HAP-1 (cell line): Measurements from ENCODE around the gene CRY2.

Source experiments
- DNase-seq, 2 experiments: peaks; one replicate each; pipeline ENCODE4 v3.0.0-alpha.2; 2016 to 2020; ENCODE audit warnings: low spot score in 2 of 2
- H3K27me3 ChIP-seq: fragments of 250-450 bp; sonication (Bioruptor Pico); 2 replicates; pipeline ENCODE4 v1.5.1; 2020; ENCODE audit warnings: low read depth, mild to moderate bottlenecking, moderate library complexity
- H3K36me3 ChIP-seq: fragments of 250-450 bp; sonication (Bioruptor Pico); replicated peaks from 2 replicates; pipeline ENCODE4 v1.5.1; 2020; ENCODE audit warnings: mild to moderate bottlenecking
- H3K4me1 ChIP-seq: fragments of 250-450 bp; sonication (Bioruptor Pico); 2 replicates; pipeline ENCODE4 v1.5.1; 2020; ENCODE audit warnings: mild to moderate bottlenecking
- H3K4me3 ChIP-seq: fragments of 250-450 bp; sonication (Bioruptor Pico); 2 replicates; pipeline ENCODE4 v1.5.1; 2020; ENCODE audit warnings: mild to moderate bottlenecking, moderate library complexity
- H3K9me3 ChIP-seq: fragments of 250-450 bp; sonication (Bioruptor Pico); 2 replicates; pipeline ENCODE4 v1.5.1; 2020; ENCODE audit warnings: mild to moderate bottlenecking, moderate library complexity
- in situ Hi-C: fragments of 300-500 bp; cut with MboI; formaldehyde crosslinking; loops from 3 replicates; pipeline ENCODE4 v1.14.3; 2020; ENCODE audit warnings: low sequenced_read_pairs, inconsistent platforms, mixed read lengths

CRY2 gene

GRCh38 chr11:45906965-45907611 lies 59.8 kb downstream of the CRY2 start, which contains the start of gene FREY1:
Gene FREY1 (minus strand): TSS chr11:45907271. CDS start chr11:45907245, 26 bp downstream.
- Histone ChIP-seq H3K36me3 (no peaks in the 10 kb centered on the region; the same call in none of the 2 replicates), H3K4me1 (no peaks in the 10 kb centered on the region), H3K9me3 (no peaks in the 10 kb centered on the region), H3K4me3 (no peak within 1 kb of the TSS), H3K27me3 (no peaks in the 10 kb centered on the region)
- DNase-seq, result no peak
- in situ Hi-C loops, result loop anchor here (10.0 kb wide), 1 partner anchor 58 kb away; no protein-coding TSS in a partner anchor

DNA sequence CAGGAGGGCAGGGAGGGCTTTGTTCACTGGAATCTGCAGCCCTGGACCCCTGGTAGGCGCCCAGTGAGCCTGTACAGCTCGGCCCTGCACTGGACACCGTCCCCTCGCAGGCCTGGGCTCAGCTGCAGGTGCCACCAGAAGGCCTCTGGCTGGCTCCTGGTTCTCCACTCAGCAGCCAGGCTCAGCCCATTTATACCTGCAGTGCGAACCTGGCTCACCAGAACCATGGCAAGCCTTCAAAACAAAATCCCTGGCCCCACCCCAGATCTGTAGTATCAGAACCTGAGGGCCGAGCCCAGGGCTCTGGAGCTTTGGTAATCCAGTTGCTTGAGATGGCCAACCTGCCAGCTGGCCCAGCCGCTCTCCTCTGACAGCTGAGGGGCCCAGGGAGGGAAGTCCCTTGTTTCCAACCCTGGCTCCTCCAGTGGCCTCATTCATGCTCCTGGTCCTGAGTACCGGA lies 60.7 kb downstream of the CRY2 start:
- no peak overlapping the region for H3K4me3 ChIP-seq
- DNase-seq, result no peak
- no peaks in the 10 kb centered on the region for H3K4me1 ChIP-seq
- peaks cover 1% of the 10 kb centered on the region for H3K36me3 ChIP-seq
- no peaks in the 10 kb centered on the region for H3K9me3 ChIP-seq
- H3K27me3 ChIP-seq, result no peaks in the 10 kb centered on the region
- in situ Hi-C loops, result loop anchor here (10.0 kb wide), 1 partner anchor 57 kb away; no protein-coding TSS in a partner anchor

DNA sequence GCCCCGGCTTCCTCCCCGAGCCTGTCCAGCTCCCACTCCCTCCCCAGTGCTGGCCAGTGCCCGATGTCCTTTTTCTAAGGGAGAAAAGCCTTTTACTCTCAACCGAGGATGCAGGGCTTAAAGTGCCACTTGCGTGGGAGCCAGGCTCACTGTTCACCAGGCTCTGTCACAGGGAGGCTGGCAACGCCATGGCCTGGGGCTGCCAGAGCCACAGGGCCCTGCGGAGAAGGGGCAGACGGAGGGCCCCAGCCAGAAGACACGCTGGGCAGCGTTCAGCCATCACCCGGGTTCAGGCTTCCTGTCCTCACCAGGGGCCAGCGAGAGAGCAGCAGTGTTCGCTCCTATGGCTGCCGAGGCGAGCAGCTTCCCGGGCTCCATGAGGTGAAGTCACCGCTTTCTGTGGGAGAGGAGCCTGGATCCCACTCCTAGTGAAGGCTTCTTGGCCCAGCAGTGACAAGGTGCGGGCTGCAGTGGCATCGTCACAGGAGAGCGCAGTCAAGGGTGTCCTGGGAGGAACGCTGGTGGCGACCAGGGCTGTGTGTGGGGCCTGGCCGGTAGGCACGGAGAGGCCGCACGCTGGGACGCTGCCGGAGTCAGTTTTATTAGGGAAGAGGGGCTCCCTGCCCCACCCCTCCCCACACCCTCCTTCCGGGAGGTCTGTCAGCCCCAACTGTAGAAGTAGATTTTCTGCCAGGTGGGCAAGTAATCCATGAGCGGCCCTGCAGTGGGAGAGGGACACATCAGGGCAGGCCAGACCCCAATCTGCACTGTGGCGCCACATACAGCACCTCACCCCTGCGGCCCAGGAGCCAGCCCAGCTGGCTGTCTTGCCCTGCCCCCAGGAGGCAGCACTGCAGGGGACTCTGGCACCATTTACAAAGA lies 62.6 kb downstream of the CRY2 start:
- Histone ChIP-seq H3K36me3 (peaks cover 18% of the 10 kb centered on the region), H3K4me3 (no peak overlapping the region), H3K4me1 (no peaks in the 10 kb centered on the region), H3K27me3 (no peaks in the 10 kb centered on the region), H3K9me3 (no peaks in the 10 kb centered on the region)
- no peak for DNase-seq
- in situ Hi-C loops, result loop anchor here (10.0 kb wide), 1 partner anchor 55 kb away; no protein-coding TSS in a partner anchor

- no peaks in the 10 kb centered on the region for H3K4me1 ChIP-seq
- H3K27me3 ChIP-seq, result no peaks in the 10 kb centered on the region
- no peak for DNase-seq
- H3K9me3 ChIP-seq, result no peaks in the 10 kb centered on the region
- no peak overlapping the region for H3K4me3 ChIP-seq
- in situ Hi-C loops, result no loop called here
- H3K36me3 ChIP-seq, result peaks cover 21% of the 10 kb centered on the region
Measured at GRCh38 chr11:45910623-45911022, 63.3 kb downstream of the CRY2 start.

DNA sequence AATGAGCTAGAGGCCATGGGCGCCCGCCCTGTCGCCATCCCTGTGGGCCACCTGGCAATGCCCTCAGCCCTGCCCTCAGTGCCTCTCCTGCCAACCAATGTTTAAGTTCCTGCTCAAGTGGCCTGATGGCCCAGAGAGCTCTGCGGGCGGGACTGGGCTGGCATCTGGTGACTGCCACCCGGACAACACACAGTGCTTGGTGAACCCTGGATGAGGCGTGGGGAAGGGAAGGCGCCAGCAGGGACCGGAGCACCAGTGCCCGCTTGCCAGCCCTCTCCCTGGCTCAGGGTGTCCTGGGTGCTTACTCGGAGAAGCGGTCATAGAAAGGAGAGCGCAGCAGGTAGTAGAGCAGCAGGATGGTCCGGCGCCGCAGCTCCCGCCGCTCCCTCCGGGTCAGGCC lies 66.2 kb downstream of the CRY2 start:
- in situ Hi-C loops, result no loop called here
- DNase-seq, result no peak
- Histone ChIP-seq H3K9me3 (no peaks in the 10 kb centered on the region), H3K4me3 (no peak overlapping the region), H3K4me1 (peaks cover 4% of the 10 kb centered on the region; the same call in 1 of the 2 replicates), H3K27me3 (no peaks in the 10 kb centered on the region), H3K36me3 (peaks cover 21% of the 10 kb centered on the region)

GRCh38 chr11:45913942-45914635 lies 66.8 kb downstream of the CRY2 start:
- in situ Hi-C loops, result no loop called here
- DNase-seq, result no peak
- H3K36me3 ChIP-seq, result peaks cover 21% of the 10 kb centered on the region
- H3K27me3 ChIP-seq, result no peaks in the 10 kb centered on the region
- H3K4me3 ChIP-seq, result no peak overlapping the region
- peaks cover 7% of the 10 kb centered on the region for H3K4me1 ChIP-seq
- no peaks in the 10 kb centered on the region for H3K9me3 ChIP-seq

- Histone ChIP-seq H3K4me3 (no peak overlapping the region), H3K27me3 (no peaks in the 10 kb centered on the region), H3K4me1 (peaks cover 11% of the 10 kb centered on the region), H3K36me3 (peaks cover 21% of the 10 kb centered on the region), H3K9me3 (no peaks in the 10 kb centered on the region)
- DNase-seq, result no peak
- in situ Hi-C loops, result no loop called here
Measured at GRCh38 chr11:45915446-45915845, 68.2 kb downstream of the CRY2 start.

GRCh38 chr11:45917286-45917622 lies 70.0 kb downstream of the CRY2 start:
- H3K36me3 ChIP-seq, result peaks cover 21% of the 10 kb centered on the region
- in situ Hi-C loops, result no loop called here
- no peak for DNase-seq
- no peaks in the 10 kb centered on the region for H3K9me3 ChIP-seq
- H3K4me3 ChIP-seq, result peak overlapping the region; percentile 93
- H3K27me3 ChIP-seq, result no peaks in the 10 kb centered on the region
- peaks cover 11% of the 10 kb centered on the region for H3K4me1 ChIP-seq

DNA sequence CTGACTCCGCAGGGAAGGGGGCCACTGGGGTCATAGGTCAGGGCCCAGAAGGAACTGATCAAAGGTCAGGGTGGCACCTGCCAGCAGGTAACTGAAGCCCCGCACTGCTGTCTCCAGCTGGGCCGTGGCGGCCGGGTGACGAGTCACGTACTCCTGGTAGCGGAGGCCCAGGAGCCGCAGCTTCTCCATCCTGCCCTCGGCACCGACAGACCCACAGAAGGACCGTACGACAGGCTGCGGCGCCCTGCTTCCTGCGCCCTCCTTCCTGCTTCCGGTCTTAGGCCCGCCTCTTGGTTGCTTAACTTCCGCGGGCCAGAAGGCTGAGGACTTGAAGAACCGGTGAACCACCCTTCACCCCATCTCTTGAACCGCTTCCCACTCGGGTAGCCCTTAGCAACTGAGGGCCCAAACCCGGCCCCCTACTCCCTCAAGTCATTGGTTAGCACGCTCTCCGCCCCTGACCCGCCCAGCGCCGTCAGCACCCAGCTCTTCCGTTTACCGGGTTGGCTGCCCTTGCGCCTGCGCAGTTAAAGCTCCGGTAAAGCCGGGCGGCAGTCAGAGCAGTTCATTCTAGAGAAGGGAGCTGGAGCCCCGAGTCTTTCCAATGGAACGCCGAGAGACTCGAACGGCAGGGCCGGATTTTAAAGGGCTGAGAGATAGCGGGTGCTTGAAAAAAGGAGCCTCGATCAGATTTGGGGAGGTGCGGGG lies 70.5 kb downstream of the CRY2 start, which contains the start of gene PEX16:
PEX16 (minus strand) TSS at position 255 of the 708 bp plus-strand sequence; CDS start at position 189, 66 bp downstream.
- H3K27me3 ChIP-seq, result no peaks in the 10 kb centered on the region
- peaks cover 11% of the 10 kb centered on the region for H3K4me1 ChIP-seq
- peak within 1 kb of the TSS; percentile 93 for H3K4me3 ChIP-seq
- H3K9me3 ChIP-seq, result no peaks in the 10 kb centered on the region
- H3K36me3 ChIP-seq, result peaks cover 21% of the 10 kb centered on the region
- peak; percentile 96 for DNase-seq
- in situ Hi-C loops, result no loop called here

DNA sequence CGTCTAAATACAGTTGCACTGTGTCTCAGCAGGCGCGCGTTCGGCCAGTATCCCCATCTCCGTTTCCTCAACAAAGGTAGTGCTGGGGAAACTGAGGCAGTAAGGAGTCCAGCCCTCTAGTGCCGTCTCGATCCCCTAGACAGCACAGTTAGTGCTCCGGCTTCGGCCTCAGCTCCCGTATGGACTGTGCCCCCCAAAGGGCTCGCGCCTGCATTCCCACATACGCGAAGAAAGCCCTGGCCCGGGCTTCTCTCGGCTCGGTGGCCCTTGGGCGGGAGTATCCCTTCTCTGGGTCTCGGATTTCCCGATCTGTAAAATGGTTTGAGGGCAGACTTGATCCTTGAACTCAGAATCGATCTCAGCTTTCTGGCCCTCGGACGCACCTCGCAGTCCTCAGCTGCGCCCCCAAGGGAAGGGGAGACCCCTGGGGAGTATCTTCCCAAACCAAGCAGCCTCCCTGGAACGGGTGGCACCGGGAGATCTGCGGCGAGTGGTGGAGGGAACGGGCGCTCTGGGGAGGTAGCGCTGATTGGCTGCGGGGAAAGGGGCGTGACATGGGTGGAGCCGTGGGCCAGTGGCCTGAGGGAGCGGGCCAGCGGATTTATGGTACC lies 71.2 kb downstream of the CRY2 start:
- in situ Hi-C loops, result no loop called here
- H3K4me1 ChIP-seq, result peaks cover 11% of the 10 kb centered on the region
- DNase-seq, result peak; percentile 89 to 93

GRCh38 chr11:45918962-45919675 lies 71.8 kb downstream of the CRY2 start:
- peak overlapping the region; percentile 93 for H3K4me3 ChIP-seq
- no peaks in the 10 kb centered on the region for H3K27me3 ChIP-seq
- DNase-seq, result no peak
- peaks cover 11% of the 10 kb centered on the region for H3K4me1 ChIP-seq
- H3K36me3 ChIP-seq, result peaks cover 9% of the 10 kb centered on the region
- no peaks in the 10 kb centered on the region for H3K9me3 ChIP-seq
- in situ Hi-C loops, result no loop called here

More for the DNA sequence above, 71.2 kb downstream of the CRY2 start:
- H3K36me3 ChIP-seq, result peaks cover 15% of the 10 kb centered on the region
- H3K4me3 ChIP-seq, result peak overlapping the region; percentile 93
- H3K9me3 ChIP-seq, result no peaks in the 10 kb centered on the region
- no peaks in the 10 kb centered on the region for H3K27me3 ChIP-seq

- H3K36me3 ChIP-seq, result peaks cover 2% of the 10 kb centered on the region
- H3K9me3 ChIP-seq, result no peaks in the 10 kb centered on the region
- peaks cover 11% of the 10 kb centered on the region for H3K4me1 ChIP-seq
- H3K27me3 ChIP-seq, result no peaks in the 10 kb centered on the region
- H3K4me3 ChIP-seq, result no peak overlapping the region
- peak in 1 of 2 experiments; percentile 41 for DNase-seq
- in situ Hi-C loops, result no loop called here
Measured at GRCh38 chr11:45919806-45920530, 72.7 kb downstream of the CRY2 start.
